Measurements from ENCODE around the gene RBM14.

GRCh38 chr11:66665369-66665768 lies 48.9 kb downstream of the RBM14 start:
- TF ChIP-seq CTCF (IDR thresholded peaks at IDR 0.05) (no peak), EZH2 (IDR thresholded peaks at IDR 0.05; ENCODE audit: borderline replicate concordance, insufficient read depth, low read depth, low read length, poor library complexity, severe bottlenecking) (no peak)

Data from B cell (primary cell).